Neuronal stem cell (in vitro differentiated cells): ENCODE measurements around the gene AKAP6.

Source experiments
- DNase-seq: peaks from one replicate; pipeline ENCODE4 v3.0.0-alpha.2; 2013; ENCODE audit warnings: low spot score
- H2AFZ ChIP-seq: one replicate; pipeline ENCODE4 v1.6.1; 2013; ENCODE audit warnings: mild to moderate bottlenecking, low read length, inconsistent platforms
- H2AK5ac ChIP-seq: 2 replicates; pipeline ENCODE4 v1.6.1; 2013; ENCODE audit warnings: low read depth, mild to moderate bottlenecking, inconsistent platforms, low read length, moderate library complexity, mixed read lengths
- H2BK120ac ChIP-seq: 2 replicates; pipeline ENCODE4 v1.6.1; 2013; ENCODE audit warnings: low read depth, mild to moderate bottlenecking, inconsistent platforms, low read length, moderate library complexity, mixed read lengths
- H2BK12ac ChIP-seq: one replicate; pipeline ENCODE4 v1.6.1; 2013; ENCODE audit warnings: low read length, inconsistent platforms
- H2BK15ac ChIP-seq: 2 replicates; pipeline ENCODE4 v1.6.1; 2013; ENCODE audit warnings: mild to moderate bottlenecking, low read length, inconsistent platforms, mixed read lengths
- H2BK5ac ChIP-seq: one replicate; pipeline ENCODE4 v1.6.1; 2013; ENCODE audit warnings: inconsistent platforms, mild to moderate bottlenecking, low read length, moderate library complexity
- H3K14ac ChIP-seq: one replicate; pipeline ENCODE4 v1.6.1; 2013; ENCODE audit warnings: low read length, inconsistent platforms
- H3K18ac ChIP-seq: 2 replicates; pipeline ENCODE4 v1.6.1; 2013; ENCODE audit warnings: low read length, inconsistent platforms
- H3K23ac ChIP-seq: 2 replicates; pipeline ENCODE4 v1.6.1; 2013; ENCODE audit warnings: low read depth, mild to moderate bottlenecking, mixed read lengths, low read length, inconsistent platforms; ENCODE audit not compliant: poor library complexity
- H3K27ac ChIP-seq: replicated peaks from 3 replicates; pipeline ENCODE4 v1.5.1; 2013; ENCODE audit warnings: low read length, inconsistent platforms
- H3K27me3 ChIP-seq, 3 experiments: 2 replicates each; pipeline ENCODE4 v1.6.1; 2013; ENCODE audit warnings: low read length in 3 of 3, mild to moderate bottlenecking in 2 of 3, inconsistent platforms in 1 of 3, low read depth in 1 of 3, mixed read lengths in 1 of 3, moderate library complexity in 1 of 3; ENCODE audit not compliant: control insufficient read depth in 3 of 3, insufficient read depth in 3 of 3
- H3K36me3 ChIP-seq, 2 donors: replicated peaks in 1 of 2; 2 replicates each; pipeline ENCODE4 v1.6.1; 2013; ENCODE audit warnings: low read length in 2 of 2; ENCODE audit not compliant: control insufficient read depth in 2 of 2, insufficient read depth in 2 of 2
- H3K4ac ChIP-seq: 2 replicates; pipeline ENCODE4 v1.6.1; 2013; ENCODE audit warnings: inconsistent platforms, mild to moderate bottlenecking, low read length, moderate library complexity
- H3K4me1 ChIP-seq, 2 donors: 1 replicate in 1 of 2; 2 replicates in 1 of 2; pipeline ENCODE4 v1.6.1; 2013; ENCODE audit warnings: low read length in 2 of 2, low read depth in 1 of 2; ENCODE audit not compliant: control insufficient read depth in 2 of 2, insufficient read depth in 1 of 2
- H3K4me2 ChIP-seq: one replicate; pipeline ENCODE4 v1.6.1; 2013; ENCODE audit warnings: mild to moderate bottlenecking, low read length, inconsistent platforms; ENCODE audit not compliant: insufficient read depth, poor library complexity, severe bottlenecking
- H3K4me3 ChIP-seq, 2 donors: 2 replicates each; pipeline ENCODE4 v1.5.1; 2013; ENCODE audit warnings: low read length in 2 of 2, mild to moderate bottlenecking in 2 of 2, inconsistent platforms in 1 of 2, moderate library complexity in 1 of 2
- H3K79me1 ChIP-seq: one replicate; pipeline ENCODE4 v1.6.1; 2013; ENCODE audit warnings: low read depth, mild to moderate bottlenecking, inconsistent platforms, low read length, moderate library complexity
- H3K9ac ChIP-seq: one replicate; pipeline ENCODE4 v1.6.1; 2013; ENCODE audit warnings: mild to moderate bottlenecking, low read depth, low read length, inconsistent platforms; ENCODE audit not compliant: poor library complexity
- H3K9me3 ChIP-seq, 2 donors: replicated peaks in 1 of 2; 2 replicates each; pipeline versions ENCODE3 to v1.6.1; 2013; ENCODE audit warnings: low read length in 2 of 2, mild to moderate bottlenecking in 2 of 2, inconsistent platforms in 1 of 2, low read depth in 1 of 2, mixed read lengths in 1 of 2, moderate library complexity in 1 of 2; ENCODE audit not compliant: control insufficient read depth in 2 of 2, insufficient read depth in 1 of 2
- H4K8ac ChIP-seq: one replicate; pipeline ENCODE4 v1.6.1; 2013; ENCODE audit warnings: low read depth, mild to moderate bottlenecking, inconsistent platforms, low read length, moderate library complexity
- H4K91ac ChIP-seq: one replicate; pipeline ENCODE4 v1.6.1; 2013; ENCODE audit warnings: low read length, low read depth, mild to moderate bottlenecking, inconsistent platforms; ENCODE audit not compliant: poor library complexity
- WGBS, 2 donors: extraction: QIAGEN DNeasy Blood & Tissue Kit; methylation state at CpG; one replicate each; pipeline ENCODE4 v1.1.7; 2013; ENCODE audit warnings: missing lambda C conversion rate in 2 of 2, mixed read lengths in 1 of 2; ENCODE audit not compliant: insufficient read length in 2 of 2, insufficient replicate concordance in 1 of 2; ENCODE audit errors: extremely low coverage in 2 of 2; 5-methylcytosine and 5-hydroxymethylcytosine counted together

AKAP6 gene

DNA sequence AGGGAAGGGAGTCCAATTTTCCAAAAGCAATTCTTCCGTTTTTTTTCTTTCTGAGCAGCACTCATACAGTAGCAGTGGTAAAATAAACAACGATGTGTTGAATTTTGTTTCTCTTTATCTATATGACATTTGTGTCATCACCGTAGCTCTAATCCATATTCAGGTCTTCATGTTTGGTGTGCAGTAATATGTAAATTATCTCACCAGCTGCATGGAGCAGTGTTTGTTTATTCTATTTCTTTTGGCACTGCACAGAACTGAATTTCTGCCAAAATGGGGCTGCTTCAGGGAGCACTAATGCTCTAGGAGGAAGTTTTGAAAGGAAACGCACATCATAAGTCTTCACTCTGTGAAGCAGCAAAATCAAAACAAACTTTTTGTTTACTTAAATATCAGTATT, 479.5 kb downstream of the AKAP6 start:
- Histone ChIP-seq H2AFZ (no peak overlapping the region), H3K14ac (no peak overlapping the region), H2BK120ac (no peak overlapping the region), H3K4me1 (peaks cover 12 to 14% of the 10 kb centered on the region in 2 donors), H3K4me2 (no peak overlapping the region), H2BK15ac (no peak overlapping the region), H3K27ac (peak overlapping the region; percentile 15), H2BK5ac (no peak overlapping the region), H2AK5ac (no peak overlapping the region), H3K23ac (no peak overlapping the region), H2BK12ac (no peak overlapping the region), H3K4me3 (no peak overlapping the region), H3K79me1 (no peaks in the 10 kb centered on the region), H3K9me3 (peaks cover 4 to 10% of the 10 kb centered on the region in 2 donors), H3K36me3 (no peaks in the 10 kb centered on the region), H3K4ac (no peak overlapping the region), H3K18ac (no peak overlapping the region), H4K8ac (no peak overlapping the region), H3K9ac (no peak overlapping the region), H3K27me3 (no peaks in the 10 kb centered on the region), H4K91ac (no peak overlapping the region)
- DNase-seq: no peak
- WGBS, 2 donors: no CpG with 5 or more reads among the region's 4 CpGs

DNA sequence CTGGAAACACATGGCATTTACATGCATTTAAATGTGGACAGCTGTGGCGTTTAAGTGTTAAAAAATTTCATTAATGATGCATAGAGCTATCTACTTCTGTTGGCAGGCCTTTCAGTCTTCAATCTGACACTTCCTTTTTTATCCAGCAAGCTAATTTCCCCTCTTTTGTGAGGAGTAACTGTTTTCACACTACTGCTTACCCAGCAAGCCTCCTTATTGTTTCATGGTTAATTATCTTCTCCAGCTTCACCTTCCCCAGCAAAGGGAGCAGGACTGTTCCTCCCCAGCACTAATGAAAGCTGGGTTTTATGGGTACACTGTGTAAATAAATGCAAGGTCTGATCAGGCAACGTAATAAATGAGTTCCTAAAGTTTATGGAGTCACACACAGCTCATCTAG, 480.2 kb downstream of the AKAP6 start:
- no peak overlapping the region for H2BK5ac ChIP-seq
- H3K79me1 ChIP-seq: no peaks in the 10 kb centered on the region
- no peak overlapping the region for H2BK15ac ChIP-seq
- H3K9ac ChIP-seq: no peak overlapping the region
- H4K91ac ChIP-seq: no peak overlapping the region
- H3K14ac ChIP-seq: no peak overlapping the region
- no peak overlapping the region for H3K4ac ChIP-seq
- H3K27me3 ChIP-seq: no peaks in the 10 kb centered on the region
- H3K4me3 ChIP-seq: no peak overlapping the region
- no peak overlapping the region for H3K18ac ChIP-seq
- peaks cover 2 to 7% of the 10 kb centered on the region in 2 donors for H3K9me3 ChIP-seq
- no CpG with 5 or more reads among the region's 2 CpGs for WGBS, 2 donors
- H3K36me3 ChIP-seq: no peaks in the 10 kb centered on the region
- H2BK120ac ChIP-seq: no peak overlapping the region
- H3K4me2 ChIP-seq: no peak overlapping the region
- peak overlapping the region; percentile 57 for H3K27ac ChIP-seq
- H2BK12ac ChIP-seq: no peak overlapping the region
- H2AFZ ChIP-seq: peak overlapping the region; percentile 57
- H3K4me1 ChIP-seq: peaks cover 12 to 14% of the 10 kb centered on the region in 2 donors
- no peak overlapping the region for H4K8ac ChIP-seq
- no peak overlapping the region for H3K23ac ChIP-seq
- no peak overlapping the region for H2AK5ac ChIP-seq
- DNase-seq: no peak

DNA sequence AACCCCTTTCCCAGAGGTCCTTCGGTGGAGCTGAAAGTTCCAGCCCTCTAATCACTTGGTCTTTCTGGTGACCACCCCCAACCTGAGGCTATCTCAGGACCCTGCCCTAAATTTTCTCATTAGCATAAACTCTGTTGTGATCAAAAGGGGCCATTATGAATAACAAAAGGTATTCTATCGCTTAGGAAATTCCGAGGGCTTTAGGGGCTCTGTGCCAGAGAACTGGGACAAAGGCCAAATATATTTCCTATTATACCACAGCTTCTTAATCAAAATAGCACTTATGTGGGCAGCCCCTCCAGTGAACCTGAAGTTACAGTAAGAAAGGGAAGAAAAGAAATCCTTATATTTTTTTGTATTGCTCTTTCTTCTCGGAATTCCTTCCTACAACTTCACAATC, 484.3 kb downstream of the AKAP6 start:
- H3K36me3 ChIP-seq: no peaks in the 10 kb centered on the region
- no peak overlapping the region for H3K4me3 ChIP-seq
- no peak overlapping the region for H2BK5ac ChIP-seq
- no peak overlapping the region for H3K18ac ChIP-seq
- no peak overlapping the region for H2BK12ac ChIP-seq
- no peak overlapping the region for H2BK15ac ChIP-seq
- no peak overlapping the region for H4K91ac ChIP-seq
- H2AK5ac ChIP-seq: no peak overlapping the region
- H3K27me3 ChIP-seq: no peaks in the 10 kb centered on the region
- no peak overlapping the region for H3K4me2 ChIP-seq
- H2AFZ ChIP-seq: no peak overlapping the region
- no CpG with 5 or more reads among the region's 4 CpGs for WGBS, 2 donors
- H4K8ac ChIP-seq: no peak overlapping the region
- no peak overlapping the region for H3K9ac ChIP-seq
- H3K4ac ChIP-seq: no peak overlapping the region
- H3K14ac ChIP-seq: no peak overlapping the region
- no peaks in the 10 kb centered on the region for H3K9me3 ChIP-seq
- no peaks in the 10 kb centered on the region for H3K79me1 ChIP-seq
- no peak for DNase-seq
- no peak overlapping the region for H3K27ac ChIP-seq
- H3K4me1 ChIP-seq: peaks cover 8 to 12% of the 10 kb centered on the region in 2 donors
- no peak overlapping the region for H2BK120ac ChIP-seq
- H3K23ac ChIP-seq: no peak overlapping the region

DNA sequence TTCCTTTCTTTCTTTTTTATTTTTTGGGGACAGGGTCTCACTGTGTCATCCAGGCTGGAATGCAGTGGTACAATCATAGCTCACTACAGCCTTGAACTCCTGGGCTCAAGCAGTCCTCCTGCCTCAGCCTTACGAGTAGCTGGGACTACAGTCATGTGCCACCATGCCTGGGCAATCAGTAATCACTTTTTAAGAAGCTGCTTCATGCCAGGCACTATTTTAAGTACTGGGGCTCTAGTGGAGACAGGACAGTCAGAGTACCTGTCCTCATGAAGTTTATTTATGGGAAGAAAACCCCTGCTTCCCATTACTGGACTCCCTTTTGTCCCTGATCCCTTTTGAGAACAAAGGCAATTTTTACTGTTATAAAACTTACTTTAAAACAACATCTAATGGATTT, 485.6 kb downstream of the AKAP6 start:
- peaks cover 0 to 4% of the 10 kb centered on the region in 2 donors for H3K4me1 ChIP-seq
- H3K9ac ChIP-seq: no peak overlapping the region
- H3K4me3 ChIP-seq: no peak overlapping the region
- H2BK120ac ChIP-seq: no peak overlapping the region
- no peak overlapping the region for H3K23ac ChIP-seq
- no peaks in the 10 kb centered on the region for H3K79me1 ChIP-seq
- H3K27ac ChIP-seq: no peak overlapping the region
- H2BK15ac ChIP-seq: no peak overlapping the region
- no peak overlapping the region for H3K4me2 ChIP-seq
- H3K18ac ChIP-seq: no peak overlapping the region
- no peak overlapping the region for H3K14ac ChIP-seq
- no peak overlapping the region for H3K4ac ChIP-seq
- H3K27me3 ChIP-seq: no peaks in the 10 kb centered on the region
- no peak overlapping the region for H4K91ac ChIP-seq
- DNase-seq: no peak
- H2BK12ac ChIP-seq: no peak overlapping the region
- WGBS, 2 donors: no CpG with 5 or more reads among the region's 1 CpG
- no peaks in the 10 kb centered on the region for H3K9me3 ChIP-seq
- H2BK5ac ChIP-seq: no peak overlapping the region
- H2AK5ac ChIP-seq: no peak overlapping the region
- H2AFZ ChIP-seq: no peak overlapping the region
- no peak overlapping the region for H4K8ac ChIP-seq
- no peaks in the 10 kb centered on the region for H3K36me3 ChIP-seq
